Spleen (tissue), 7 donors: ENCODE data around the gene KDR.

Experiments
- POLR2A ChIP-seq, 3 donors: fragments of 450-650 bp; IDR thresholded peaks; one replicate each; pipeline ENCODE4 v1.5.1; 2017; ENCODE audit warnings: antibody characterized with exemption in 3 of 3, mild to moderate bottlenecking in 1 of 3
- TF ChIP-seq, protein P1 (sequence below), 11 experiments: fragments of 200-600 bp in 7 of 11; fragments of 450-650 bp in 4 of 11; sonication (generic) in 4 of 11; IDR thresholded peaks in 8 of 11; conservative IDR thresholded peaks in 3 of 11; 1 replicate in 7 of 11; 2 replicates in 4 of 11; pipeline versions ENCODE4 v1.4.0 to v1.8.0; 2016 to 2021; ENCODE audit warnings: antibody characterized with exemption in 11 of 11, inconsistent platforms in 4 of 11, mild to moderate bottlenecking in 1 of 11
- donor health status: DM: no; HTN: no; CAD: no; lungs with moderate emphysema.
- donor health status: DM: no; HTN: no; CAD: no.
- donor health status: DM: no; HTN: no; CAD: no.

GRCh38 chr4:55169352-55169961 lies 44.1 kb upstream of the KDR start:
- TF ChIP-seq POLR2A (IDR thresholded peaks at IDR 0.05): no peak
- TF ChIP-seq, protein P1, sequence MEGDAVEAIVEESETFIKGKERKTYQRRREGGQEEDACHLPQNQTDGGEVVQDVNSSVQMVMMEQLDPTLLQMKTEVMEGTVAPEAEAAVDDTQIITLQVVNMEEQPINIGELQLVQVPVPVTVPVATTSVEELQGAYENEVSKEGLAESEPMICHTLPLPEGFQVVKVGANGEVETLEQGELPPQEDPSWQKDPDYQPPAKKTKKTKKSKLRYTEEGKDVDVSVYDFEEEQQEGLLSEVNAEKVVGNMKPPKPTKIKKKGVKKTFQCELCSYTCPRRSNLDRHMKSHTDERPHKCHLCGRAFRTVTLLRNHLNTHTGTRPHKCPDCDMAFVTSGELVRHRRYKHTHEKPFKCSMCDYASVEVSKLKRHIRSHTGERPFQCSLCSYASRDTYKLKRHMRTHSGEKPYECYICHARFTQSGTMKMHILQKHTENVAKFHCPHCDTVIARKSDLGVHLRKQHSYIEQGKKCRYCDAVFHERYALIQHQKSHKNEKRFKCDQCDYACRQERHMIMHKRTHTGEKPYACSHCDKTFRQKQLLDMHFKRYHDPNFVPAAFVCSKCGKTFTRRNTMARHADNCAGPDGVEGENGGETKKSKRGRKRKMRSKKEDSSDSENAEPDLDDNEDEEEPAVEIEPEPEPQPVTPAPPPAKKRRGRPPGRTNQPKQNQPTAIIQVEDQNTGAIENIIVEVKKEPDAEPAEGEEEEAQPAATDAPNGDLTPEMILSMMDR (IDR thresholded peaks at IDR 0.05 in 8 of 11, conservative IDR thresholded peaks at IDR 0.05 in 3 of 11): no peak
